Activated CD4-positive, CD25-positive, alpha-beta regulatory T cell treated with anti-CD3 and anti-CD28 coated beads, Interleukin-2, amount 50 U/mL, for 72 hours (primary cell): ENCODE measurements around the gene MAN2B1.

ENCODE experiments used
- DNase-seq: peaks from one replicate; pipeline ENCODE4 v3.0.0; 2021

The MAN2B1 gene

DNA sequence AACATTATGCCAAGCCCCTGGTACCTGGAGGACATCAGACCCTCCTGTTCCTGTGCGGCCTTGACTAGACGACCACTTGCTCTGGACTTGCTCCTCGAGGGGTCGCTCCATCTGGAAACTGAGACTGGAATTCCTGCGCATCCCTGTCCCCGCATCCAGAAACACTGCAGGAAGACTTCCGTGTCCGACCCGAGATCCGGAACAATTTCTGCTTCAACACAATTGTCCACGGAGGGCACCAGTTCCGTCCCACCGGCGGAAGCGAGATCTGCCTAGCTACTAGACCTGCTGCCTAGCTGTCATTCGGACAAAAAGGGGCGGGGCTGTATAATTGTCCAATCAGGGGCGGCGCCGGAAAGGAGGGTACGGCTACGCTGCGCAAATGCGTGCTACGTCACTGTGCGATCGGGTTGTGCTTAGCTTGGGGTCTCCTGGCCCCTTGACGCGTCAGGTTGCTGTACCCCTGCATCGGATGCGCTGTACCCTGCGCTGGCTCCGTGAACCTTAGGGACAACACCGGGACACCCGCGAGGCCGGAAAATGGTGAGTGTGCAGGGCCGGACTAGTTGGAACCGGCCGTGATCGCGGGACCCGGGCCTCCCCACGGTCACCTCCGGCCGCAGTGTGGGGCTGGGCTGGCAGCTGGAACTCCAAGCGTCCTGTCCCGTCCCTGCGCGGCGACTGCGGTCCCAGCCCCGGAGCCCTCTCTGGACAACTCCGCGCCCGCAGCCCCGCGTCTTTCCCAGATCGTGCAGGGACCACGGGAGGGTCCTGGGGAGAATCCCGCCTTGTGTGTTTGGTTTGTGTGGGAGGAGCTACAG lies 55.8 kb downstream of the MAN2B1 start, which contains the start of the genes ZNF490 and ZNF791:
TSS of gene ZNF490 (minus strand) at position 274 of the 821 bp plus-strand sequence. CDS start at position 141, 133 bp downstream.
TSS of gene ZNF791 (plus strand) at position 381 of the 821 bp plus-strand sequence. CDS start at position 541, 160 bp downstream.
- peak; percentile 94 for DNase-seq

GRCh38 chr19:12607631-12608030 lies 58.9 kb downstream of the MAN2B1 start:
- DNase-seq = no peak

DNA sequence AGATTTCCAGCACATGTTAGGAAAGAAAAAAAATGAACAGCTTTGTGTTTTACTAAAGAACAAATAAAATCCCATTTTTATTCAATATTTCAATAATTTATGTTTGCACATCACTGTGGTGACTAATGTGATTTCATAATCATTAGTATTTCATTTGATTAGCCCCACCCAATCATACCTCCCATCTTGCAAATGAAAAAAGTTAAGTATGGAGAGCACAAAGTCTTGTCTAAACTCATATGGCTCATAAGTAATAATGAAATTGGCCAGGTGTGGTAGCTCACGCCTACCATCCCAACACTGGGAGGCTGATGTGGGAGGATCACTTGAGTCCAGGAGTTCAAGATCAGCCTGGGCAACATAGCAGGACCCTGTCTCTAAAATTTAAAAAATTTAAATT lies 59.7 kb downstream of the MAN2B1 start:
- DNase-seq = no peak

DNA sequence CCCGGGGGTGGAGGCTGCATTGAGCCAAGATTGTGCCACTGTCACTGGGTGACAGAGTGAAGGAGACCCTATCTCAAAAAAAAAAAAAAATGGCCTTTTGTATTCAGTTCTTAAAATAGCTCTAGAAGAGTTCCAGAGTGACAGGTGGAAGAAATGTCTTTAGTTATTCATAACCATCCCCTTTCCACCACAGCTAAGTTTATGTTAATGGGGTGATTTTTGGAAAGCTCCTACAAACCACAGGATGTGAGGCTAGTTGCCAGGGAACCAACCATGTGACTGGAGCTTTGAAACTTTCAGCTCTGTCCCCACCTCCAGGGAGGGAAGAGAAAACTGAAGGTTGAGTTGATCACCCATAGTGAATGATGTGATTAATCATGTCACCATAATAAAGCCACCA lies 62.8 kb downstream of the MAN2B1 start:
- peak; percentile 47 for DNase-seq

DNA sequence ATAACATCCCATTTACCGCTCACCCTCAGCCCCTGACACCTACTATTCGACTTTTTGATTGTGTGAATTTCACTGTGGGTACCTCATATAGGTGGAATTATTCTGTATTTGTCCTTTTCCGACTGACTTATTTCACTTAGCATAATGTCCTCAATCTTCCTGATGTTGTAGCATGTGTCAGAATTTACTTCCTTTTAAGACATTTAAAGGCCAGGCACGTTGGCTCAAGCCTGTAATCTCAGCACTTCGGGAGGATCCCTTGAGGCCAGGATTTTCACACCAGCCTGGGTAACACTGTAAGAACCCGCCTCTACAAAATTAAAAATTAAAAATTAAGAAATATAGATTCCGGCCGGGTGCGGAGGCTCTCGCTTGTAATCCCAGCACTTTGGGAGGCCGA lies 68.9 kb downstream of the MAN2B1 start:
- DNase-seq = no peak

DNA sequence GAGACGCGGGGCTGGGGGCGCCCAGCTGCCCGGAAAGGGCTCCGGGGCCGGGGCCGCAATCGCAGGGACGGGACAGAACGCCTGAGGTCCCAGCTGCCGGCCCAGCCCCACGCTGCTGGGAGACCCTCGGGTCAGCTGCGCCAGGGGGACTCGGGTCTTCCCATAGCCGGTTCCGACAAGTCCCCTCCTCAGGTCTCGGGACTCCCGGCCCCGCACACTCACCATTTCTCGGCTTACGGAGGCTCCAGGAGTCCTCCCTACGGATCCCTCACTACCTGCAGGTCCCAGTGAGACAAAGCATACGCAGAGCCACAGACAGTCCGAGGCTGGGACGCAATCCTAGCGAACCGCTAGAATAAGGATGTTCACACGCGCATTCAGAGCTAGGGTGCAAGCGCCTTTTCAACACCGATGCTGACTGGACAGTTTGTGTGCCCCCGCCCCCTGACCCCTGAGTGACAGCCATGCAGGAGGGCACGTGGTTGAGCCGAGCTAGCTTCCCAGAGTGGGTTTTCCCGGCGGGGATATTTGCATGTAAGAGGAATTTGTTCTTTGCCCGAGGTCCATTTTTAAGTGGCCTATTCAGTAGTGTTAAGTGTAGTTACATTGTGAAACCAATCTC lies 69.5 kb downstream of the MAN2B1 start:
- DNase-seq = no peak
